ENCODE results near the gene HYAL3.
"Not testable (repeated sequence)": the region's sequence is repeated elsewhere in the genome, so short reads cannot be mapped to it uniquely, and the experiment has no call there.

The HYAL3 gene

DNA sequence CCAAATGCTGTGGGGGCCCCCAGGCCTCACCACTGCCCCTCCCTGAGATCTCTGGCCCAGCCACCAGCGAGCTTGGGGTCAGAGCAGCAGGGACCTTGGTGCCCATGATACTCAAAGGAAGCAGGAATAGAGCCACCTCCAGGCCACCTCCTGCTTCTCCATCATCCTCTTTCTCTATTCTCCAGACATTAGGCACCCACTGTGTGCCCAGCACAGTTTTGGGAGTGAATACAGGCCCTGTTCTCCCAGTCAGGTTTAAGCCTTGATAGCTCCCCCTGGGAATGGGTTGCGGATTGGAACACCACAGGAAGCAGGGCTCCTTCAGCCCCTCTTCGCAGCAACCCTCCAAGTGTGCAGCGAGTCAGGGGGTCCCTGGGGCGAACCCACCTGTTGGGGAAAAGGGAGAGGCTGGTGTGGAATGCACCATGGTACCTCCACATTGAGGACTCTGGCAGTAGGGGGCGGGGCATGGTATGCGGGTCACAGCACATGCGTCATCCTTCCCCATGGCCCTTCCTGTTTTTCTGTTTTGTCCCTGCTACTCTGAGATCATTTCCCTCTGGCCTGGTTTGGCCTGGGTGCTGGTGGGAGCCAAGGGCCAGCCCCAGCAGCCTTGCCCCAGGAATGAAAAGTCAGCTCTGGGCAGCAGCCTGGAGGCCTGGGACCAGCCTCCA, 44.5 kb downstream of the HYAL3 start:
- DNase-seq, result no peak

DNA sequence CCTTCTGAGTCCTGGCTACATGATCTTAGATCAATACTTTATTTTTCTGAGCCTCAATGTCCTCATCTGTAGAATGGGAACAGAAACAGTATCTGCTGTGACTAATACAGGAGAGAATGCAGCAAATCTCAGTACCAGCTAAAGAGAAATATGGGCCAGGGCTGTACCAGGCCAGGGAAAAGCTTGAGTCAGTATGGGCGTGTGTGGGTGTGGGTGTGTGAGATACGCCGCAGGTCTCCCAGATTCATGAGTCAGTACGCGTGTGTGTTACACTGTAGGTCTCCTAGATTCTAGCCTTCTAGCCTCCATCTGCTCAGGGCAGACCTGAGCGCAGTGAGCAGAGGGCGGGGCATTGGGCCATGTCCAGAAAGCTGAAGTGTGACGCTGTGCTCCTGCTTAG, 48.0 kb downstream of the HYAL3 start:
- DNase-seq, result peak; percentile 46

DNA sequence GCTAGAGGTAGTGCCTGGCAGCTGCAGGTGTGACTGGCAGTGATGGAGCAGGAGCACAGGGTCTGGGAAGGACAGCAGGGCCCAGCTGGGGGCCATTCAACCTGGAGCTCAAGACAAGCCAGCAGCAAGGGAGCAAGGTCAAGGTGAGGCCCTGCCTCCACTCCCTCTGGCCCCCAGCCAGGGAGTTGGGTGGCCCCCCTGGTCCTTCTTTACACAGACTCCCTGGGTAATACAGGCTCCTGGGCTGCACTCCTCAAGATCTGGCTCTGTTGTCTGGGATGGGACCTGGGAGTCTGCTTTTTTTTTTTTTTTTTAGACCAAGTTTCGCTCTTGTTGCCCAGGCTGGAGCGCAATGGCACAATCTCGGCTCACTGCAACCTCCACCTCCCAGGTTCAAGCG, 48.7 kb downstream of the HYAL3 start:
- DNase-seq, result no peak

DNA sequence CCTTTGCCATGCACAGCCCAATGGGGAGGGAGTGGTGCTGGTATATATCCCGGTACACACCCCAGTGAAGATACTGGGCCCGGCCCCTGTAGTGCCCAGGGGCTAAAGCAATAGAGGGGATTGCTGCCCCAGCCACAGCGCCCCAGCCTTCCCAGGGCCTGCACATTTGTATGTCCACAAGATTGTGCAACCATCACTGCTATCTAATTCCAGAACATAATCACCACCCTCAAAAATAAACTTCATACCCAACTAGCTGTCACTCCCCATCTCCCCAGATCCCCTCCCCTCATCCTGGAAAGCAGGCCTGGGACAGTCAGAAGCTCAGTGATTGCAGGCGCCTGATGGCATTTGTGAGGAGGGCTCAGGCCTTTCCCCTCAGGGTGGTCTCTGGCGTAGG, 49.7 kb downstream of the HYAL3 start:
- no peak for DNase-seq

DNA sequence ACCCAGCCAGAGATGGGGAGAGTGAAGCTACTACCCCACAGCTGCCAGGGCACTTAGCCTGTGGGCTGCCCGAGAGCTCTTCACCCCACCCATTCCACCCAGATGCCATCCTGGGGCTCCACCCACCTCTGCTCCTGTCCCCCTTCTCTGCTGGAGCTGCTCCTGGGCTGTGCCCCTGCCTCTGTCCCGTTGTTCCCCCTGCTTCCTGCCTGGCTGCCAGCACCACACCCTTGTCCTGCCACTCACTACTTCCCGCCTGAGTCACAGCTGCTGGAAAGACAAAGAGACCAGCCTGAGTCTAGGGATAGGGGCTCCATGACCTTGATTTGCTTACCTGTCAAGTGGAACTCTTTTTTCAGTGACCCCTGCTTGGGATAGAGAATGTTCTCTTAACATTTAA, 50.8 kb downstream of the HYAL3 start:
- DNase-seq, result no peak

DNA sequence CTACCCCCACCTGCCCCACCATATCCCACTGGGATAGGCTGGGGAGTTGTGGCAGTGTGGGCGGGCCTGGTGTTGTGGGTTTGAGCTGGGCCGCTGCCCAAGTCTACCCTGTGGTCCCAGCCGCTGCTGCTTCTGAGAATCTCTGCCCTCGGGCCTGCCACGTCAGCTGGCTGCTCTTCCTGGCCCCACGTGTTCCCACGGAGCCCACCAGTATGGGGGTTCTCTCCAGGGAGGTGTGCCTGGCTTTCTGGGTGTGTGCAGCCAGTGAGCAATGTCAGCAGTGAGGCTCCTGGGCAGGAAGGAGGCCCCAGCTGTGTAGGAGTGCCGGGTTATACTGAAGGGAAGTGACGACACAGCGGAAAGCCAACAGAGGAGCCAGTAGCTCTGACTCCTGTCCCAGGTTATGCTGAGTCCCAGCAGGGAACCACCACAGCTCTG, 52.7 kb downstream of the HYAL3 start:
- DNase-seq, result peak; percentile 83

DNA sequence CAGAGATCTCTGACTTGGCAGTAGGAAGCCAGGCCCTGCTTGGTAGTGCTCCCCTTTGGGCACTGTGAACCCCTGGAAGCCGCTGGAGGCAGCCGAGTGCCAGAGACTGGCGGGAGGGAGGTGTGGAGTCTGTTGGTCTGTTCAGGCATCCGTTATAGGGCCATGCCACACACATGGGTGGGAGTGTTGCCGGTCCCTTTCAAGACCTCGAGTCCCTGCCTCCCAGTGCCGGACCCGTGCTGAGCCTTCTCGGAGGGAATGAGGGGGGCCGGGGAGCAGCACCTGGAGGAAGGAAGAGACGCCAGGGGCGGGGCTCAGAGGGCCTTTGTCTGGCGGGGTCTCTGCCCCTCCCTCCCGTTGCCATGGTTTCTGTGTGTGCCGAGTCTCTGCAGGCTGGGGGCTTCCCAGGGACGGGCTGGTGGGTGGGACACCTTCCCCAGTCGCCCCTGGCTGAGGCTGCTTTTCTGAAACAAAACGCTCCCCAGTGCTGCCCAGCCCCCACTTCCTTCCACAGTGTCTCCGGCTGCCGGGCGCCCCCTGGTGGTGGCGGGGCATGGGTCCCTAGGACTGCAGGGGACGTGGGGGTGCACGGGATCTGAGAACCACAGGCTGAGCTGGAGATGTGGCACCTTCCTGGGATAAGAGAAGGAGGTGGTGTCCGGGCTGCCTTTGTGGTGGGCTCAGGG, 53.2 kb downstream of the HYAL3 start:
- DNase-seq, result peak; percentile 80

DNA sequence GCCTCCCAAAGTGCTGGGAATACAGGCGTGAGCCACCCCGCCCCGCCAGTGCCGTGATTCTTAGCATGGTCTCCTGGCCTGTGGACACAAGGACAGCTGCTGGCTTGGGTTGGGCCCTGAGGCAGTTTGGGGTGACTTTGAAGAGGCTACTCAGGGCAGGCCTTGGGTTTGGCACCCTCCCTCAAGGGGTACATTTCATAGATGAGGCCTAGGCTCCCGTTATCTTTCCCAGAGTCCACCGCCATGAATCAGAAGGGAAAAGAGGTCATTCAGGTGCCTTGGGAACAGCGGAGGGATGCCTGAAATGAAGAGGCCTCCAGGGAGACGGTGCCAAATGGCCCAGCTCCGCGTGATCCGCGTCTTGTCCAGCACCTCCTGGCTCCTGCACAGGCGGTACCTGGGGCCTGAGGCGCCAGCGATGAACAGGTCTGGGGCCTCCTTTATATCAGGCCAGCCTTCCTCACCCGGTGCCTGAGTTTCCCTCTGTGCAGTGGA, 53.9 kb downstream of the HYAL3 start:
- no peak for DNase-seq

DNA sequence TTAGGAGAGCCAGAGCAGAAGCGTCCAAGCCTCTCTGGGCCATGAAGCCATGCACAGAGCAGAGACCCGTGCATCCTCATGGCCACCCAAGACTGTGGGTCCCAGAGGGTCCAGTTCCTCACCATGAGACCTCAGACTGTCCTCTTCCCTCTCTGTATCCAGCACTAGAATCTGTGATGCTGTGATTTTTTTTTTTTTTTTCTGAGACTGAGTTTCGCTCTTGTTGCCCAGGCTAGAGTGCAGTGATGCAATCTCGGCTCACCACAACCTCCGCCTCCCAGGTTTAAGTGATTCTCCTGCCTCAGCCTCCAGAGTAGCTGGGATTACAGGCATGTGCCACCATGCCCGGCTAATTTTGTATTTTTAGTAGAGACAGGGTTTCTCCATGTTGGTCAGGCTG, 54.4 kb downstream of the HYAL3 start:
- not testable (repeated sequence) for DNase-seq

DNA sequence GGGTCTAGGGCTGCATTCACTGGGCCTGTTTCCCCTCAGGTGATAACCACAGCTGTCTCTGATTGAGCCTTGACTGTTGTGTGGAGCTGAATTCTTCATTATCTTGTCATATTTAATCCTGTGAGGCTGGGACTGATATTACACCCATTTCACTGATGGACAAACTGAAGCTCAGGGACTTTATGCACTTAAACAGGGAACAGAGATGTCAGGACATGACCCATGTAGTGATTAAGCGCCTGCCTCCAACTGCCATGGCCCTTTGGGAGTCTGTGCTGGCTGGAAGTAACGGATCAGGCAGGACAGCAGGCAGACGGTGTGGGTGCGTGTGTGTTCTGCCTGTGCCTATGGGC, 55.7 kb downstream of the HYAL3 start:
- DNase-seq, result no peak

DNA sequence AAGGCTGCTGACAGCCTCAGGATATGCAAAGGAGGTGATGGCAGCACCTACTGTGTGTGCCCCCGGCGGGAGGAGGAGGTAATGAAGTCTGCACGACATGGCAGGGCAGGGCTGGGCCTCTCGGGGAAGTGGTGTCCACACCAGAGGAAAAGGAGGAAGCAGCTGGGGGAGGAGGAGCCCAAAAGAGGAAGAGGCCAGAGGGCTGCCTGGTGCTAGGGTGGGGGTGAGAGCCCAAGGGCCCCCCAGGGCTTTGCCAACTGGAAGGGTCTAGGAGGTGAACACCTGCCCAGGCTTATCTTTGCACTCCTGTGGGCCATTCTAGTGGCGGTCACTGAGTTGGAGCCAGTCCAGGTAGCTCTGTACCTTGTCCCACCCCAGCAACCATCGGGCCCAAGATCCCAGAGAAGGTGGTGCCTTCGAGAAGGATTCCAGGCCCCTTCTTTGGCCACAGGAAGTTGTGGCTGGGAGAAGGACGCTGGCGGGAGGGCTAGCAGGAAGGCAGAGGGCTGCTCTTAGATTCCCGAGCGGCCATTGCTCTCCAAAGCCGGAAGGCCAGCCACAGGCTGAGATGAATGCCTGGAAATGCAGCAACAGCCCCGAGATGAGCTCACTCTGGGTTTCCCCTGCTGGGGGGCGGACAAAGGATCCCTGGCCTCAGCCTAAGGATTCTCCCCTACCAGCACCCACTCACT, 56.2 kb downstream of the HYAL3 start:
- DNase-seq, result no peak
